ENCODE measurements around the gene EFNB1.

The EFNB1 gene

GRCh38 chrX:68827848-68828624, 785 bp upstream of the EFNB1 start:
- DNase-seq (ENCODE audit: low read depth, low spot score), result no peak

- DNase-seq (ENCODE audit: low read depth, low spot score), result no peak
Measured at GRCh38 chrX:68829582-68830418, 979 bp downstream of the EFNB1 start.

- DNase-seq (ENCODE audit: low read depth, low spot score), result no peak
Measured at GRCh38 chrX:68830419-68831404, 1.9 kb downstream of the EFNB1 start.

- DNase-seq (ENCODE audit: low read depth, low spot score), result no peak
Measured at GRCh38 chrX:68831405-68832100, 2.7 kb downstream of the EFNB1 start.

GRCh38 chrX:68832101-68832416, 3.2 kb downstream of the EFNB1 start:
- no peak for DNase-seq (ENCODE audit: low read depth, low spot score)

GRCh38 chrX:68832516-68833447, 4.0 kb downstream of the EFNB1 start:
- DNase-seq (ENCODE audit: low read depth, low spot score), result no peak

GRCh38 chrX:68833448-68833805, 4.6 kb downstream of the EFNB1 start:
- DNase-seq (ENCODE audit: low read depth, low spot score), result no peak

- DNase-seq (ENCODE audit: low read depth, low spot score), result no peak
Measured at GRCh38 chrX:68833855-68834331, 5.1 kb downstream of the EFNB1 start.

- DNase-seq (ENCODE audit: low read depth, low spot score), result no peak
Measured at GRCh38 chrX:68834371-68835103, 5.7 kb downstream of the EFNB1 start.

- no peak for DNase-seq (ENCODE audit: low read depth, low spot score)
Measured at GRCh38 chrX:68835104-68835442, 6.3 kb downstream of the EFNB1 start.

- DNase-seq (ENCODE audit: low read depth, low spot score), result no peak
Measured at GRCh38 chrX:68835468-68835867, 6.6 kb downstream of the EFNB1 start.

- no peak for DNase-seq (ENCODE audit: low read depth, low spot score)
Measured at GRCh38 chrX:68837119-68837518, 8.3 kb downstream of the EFNB1 start.

- no peak for DNase-seq (ENCODE audit: low read depth, low spot score)
Measured at GRCh38 chrX:68838571-68838910, 9.7 kb downstream of the EFNB1 start.

- no peak for DNase-seq (ENCODE audit: low read depth, low spot score)
Measured at GRCh38 chrX:68839771-68840170, 10.9 kb downstream of the EFNB1 start.

- no peak for DNase-seq (ENCODE audit: low read depth, low spot score)
Measured at GRCh38 chrX:68840256-68840655, 11.4 kb downstream of the EFNB1 start.

GRCh38 chrX:68841251-68842049, 12.6 kb downstream of the EFNB1 start:
- DNase-seq (ENCODE audit: low read depth, low spot score), result no peak

- no peak for DNase-seq (ENCODE audit: low read depth, low spot score)
Measured at GRCh38 chrX:68842351-68842750, 13.5 kb downstream of the EFNB1 start.

GRCh38 chrX:68842781-68843581, 14.2 kb downstream of the EFNB1 start:
- DNase-seq (ENCODE audit: low read depth, low spot score), result no peak

Measured in iPS DF 19.7 (cell line).